ENCODE measurements around the gene PROKR1. TPM values are rescaled to one million over a fixed set of nuclear protein-coding genes. Genes with fewer than 3 reads are reported as not detected.

Gene PROKR1
- total RNA-seq, 2 experiments from 2014 or later, result not detected

DNA sequence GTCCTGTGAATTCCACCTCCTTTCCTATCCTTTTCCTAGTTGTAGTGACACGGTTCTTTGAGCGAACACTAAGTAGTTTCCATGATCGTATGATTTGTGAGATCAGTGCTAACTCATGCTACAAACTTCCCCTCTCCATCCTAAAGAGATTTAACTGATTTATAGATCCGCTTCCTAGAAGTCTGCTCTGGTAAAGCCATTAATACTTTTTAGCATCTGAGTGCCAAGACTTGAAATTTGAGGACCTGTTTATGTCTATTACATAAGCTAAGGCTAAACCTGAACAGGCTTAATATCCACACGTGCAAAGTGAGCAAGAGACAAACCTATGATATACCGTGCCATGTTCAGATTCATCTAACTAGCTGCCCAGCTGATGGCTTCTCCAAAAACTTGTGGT is 14.9 kb downstream of the PROKR1 start:
- DNase-seq (no peak), ATAC-seq (ENCODE audit: poor library complexity) (no peak)
- no peak overlapping the region for H3K27ac ChIP-seq (ENCODE audit: low read depth in 1 of 2, low read length in 2 of 2)
- peaks cover 0 to 10% of the 10 kb centered on the region in 2 experiments for H3K27me3 ChIP-seq (ENCODE audit: control insufficient read depth in 1 of 2, insufficient read depth in 2 of 2, low read length in 2 of 2)
- ChIA-PET CTCF (no interaction called here), POLR2A (no interaction called here)
- Mint-ChIP-seq H3K36me3 (ENCODE audit: low read depth) (no peaks in the 10 kb centered on the region), H3K9me3 (no peaks in the 10 kb centered on the region), H3K4me3 (no peak overlapping the region), H3K27ac (no peak overlapping the region), H3K27me3 (peaks cover 17% of the 10 kb centered on the region), H3K4me1 (ENCODE audit: low read depth) (peaks cover 8% of the 10 kb centered on the region)
- intact Hi-C loops (cut with DNase I, micrococcal nuclease), result no loop called here
- no peaks in the 10 kb centered on the region for H3K9me3 ChIP-seq (ENCODE audit: control insufficient read depth in 1 of 2, insufficient read depth in 1 of 2, low read length in 2 of 2)
- no peak overlapping the region for H3K4me3 ChIP-seq (ENCODE audit: low read length)
- no peaks in the 10 kb centered on the region for H3K36me3 ChIP-seq (ENCODE audit: insufficient read depth, low read length)
- TF ChIP-seq, protein P1, sequence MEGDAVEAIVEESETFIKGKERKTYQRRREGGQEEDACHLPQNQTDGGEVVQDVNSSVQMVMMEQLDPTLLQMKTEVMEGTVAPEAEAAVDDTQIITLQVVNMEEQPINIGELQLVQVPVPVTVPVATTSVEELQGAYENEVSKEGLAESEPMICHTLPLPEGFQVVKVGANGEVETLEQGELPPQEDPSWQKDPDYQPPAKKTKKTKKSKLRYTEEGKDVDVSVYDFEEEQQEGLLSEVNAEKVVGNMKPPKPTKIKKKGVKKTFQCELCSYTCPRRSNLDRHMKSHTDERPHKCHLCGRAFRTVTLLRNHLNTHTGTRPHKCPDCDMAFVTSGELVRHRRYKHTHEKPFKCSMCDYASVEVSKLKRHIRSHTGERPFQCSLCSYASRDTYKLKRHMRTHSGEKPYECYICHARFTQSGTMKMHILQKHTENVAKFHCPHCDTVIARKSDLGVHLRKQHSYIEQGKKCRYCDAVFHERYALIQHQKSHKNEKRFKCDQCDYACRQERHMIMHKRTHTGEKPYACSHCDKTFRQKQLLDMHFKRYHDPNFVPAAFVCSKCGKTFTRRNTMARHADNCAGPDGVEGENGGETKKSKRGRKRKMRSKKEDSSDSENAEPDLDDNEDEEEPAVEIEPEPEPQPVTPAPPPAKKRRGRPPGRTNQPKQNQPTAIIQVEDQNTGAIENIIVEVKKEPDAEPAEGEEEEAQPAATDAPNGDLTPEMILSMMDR (IDR thresholded peaks at IDR 0.05), result no peak
- H3K4me1 ChIP-seq (ENCODE audit: insufficient read depth, low read length), result peaks cover 11% of the 10 kb centered on the region

DNA sequence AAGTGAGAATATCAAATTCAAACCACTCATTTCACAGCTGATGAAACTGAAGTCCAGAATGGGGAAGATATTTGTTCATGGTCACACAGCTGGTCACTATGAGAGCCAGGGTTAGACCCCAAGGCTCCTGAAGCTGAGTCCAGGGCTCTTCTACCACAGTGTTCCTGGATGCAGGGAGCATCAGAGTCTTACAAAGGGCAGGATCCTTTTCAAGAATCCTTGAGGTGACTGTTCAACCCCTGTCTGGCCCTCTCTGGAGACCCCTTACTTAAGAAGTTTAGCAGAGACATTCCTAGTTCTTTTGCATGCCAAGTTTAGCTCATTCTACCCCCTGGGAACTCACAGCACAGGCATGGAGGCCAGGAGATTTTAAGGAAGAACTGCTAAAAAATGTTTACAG is 15.7 kb downstream of the PROKR1 start:
- no peak for DNase-seq
- no peaks in the 10 kb centered on the region for H3K4me1 Mint-ChIP-seq (ENCODE audit: low read depth)
- no peaks in the 10 kb centered on the region for H3K36me3 ChIP-seq (ENCODE audit: insufficient read depth, low read length)
- H3K27ac ChIP-seq (ENCODE audit: low read depth in 1 of 2, low read length in 2 of 2), result no peak overlapping the region
- intact Hi-C loops (cut with DNase I, micrococcal nuclease), result no loop called here
- TF ChIP-seq, protein P1 (IDR thresholded peaks at IDR 0.05), result no peak
- CTCF ChIA-PET, result no interaction called here
- no peaks in the 10 kb centered on the region for H3K36me3 Mint-ChIP-seq (ENCODE audit: low read depth)
- H3K4me1 ChIP-seq (ENCODE audit: insufficient read depth, low read length), result peaks cover 3% of the 10 kb centered on the region
- peaks cover 0 to 11% of the 10 kb centered on the region in 2 experiments for H3K27me3 ChIP-seq (ENCODE audit: control insufficient read depth in 1 of 2, insufficient read depth in 2 of 2, low read length in 2 of 2)
- no peaks in the 10 kb centered on the region for H3K9me3 Mint-ChIP-seq
- no peak for ATAC-seq (ENCODE audit: poor library complexity)
- H3K4me3 Mint-ChIP-seq, result no peak overlapping the region
- no peaks in the 10 kb centered on the region for H3K9me3 ChIP-seq (ENCODE audit: control insufficient read depth in 1 of 2, insufficient read depth in 1 of 2, low read length in 2 of 2)
- no peak overlapping the region for H3K27ac Mint-ChIP-seq
- no peak overlapping the region for H3K4me3 ChIP-seq (ENCODE audit: low read length)
- H3K27me3 Mint-ChIP-seq, result peaks cover 17% of the 10 kb centered on the region
- POLR2A ChIA-PET, result no interaction called here

DNA sequence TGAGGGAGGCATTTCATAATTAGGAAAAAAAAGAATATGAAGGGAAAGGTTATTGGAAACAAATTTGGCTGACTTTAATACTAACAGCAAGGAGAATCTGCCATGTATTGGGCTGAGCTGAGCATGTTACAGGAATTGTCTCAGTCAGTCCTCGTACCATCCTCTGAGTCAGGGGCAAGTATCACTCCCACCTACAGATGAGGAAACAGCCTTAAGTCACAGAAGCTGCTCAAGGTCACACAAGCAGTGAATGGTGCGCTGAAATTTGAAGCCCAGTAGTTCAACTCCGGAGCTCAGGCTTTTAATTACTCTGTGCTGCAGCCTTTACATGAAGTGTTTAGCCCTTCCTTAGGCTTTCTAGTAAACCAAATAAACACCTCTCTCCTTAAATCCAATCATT is 17.3 kb downstream of the PROKR1 start:
- no peaks in the 10 kb centered on the region for H3K9me3 Mint-ChIP-seq
- ATAC-seq (ENCODE audit: poor library complexity), result no peak

More for the DNA sequence above, 17.3 kb downstream of the PROKR1 start:
- Mint-ChIP-seq H3K27ac (no peak overlapping the region), H3K4me3 (no peak overlapping the region), H3K4me1 (ENCODE audit: low read depth) (no peaks in the 10 kb centered on the region), H3K36me3 (ENCODE audit: low read depth) (no peaks in the 10 kb centered on the region), H3K27me3 (peaks cover 17% of the 10 kb centered on the region)
- TF ChIP-seq, protein P1 (IDR thresholded peaks at IDR 0.05), result no peak
- Histone ChIP-seq H3K9me3 (ENCODE audit: control insufficient read depth in 1 of 2, insufficient read depth in 1 of 2, low read length in 2 of 2) (no peaks in the 10 kb centered on the region), H3K4me1 (ENCODE audit: insufficient read depth, low read length) (no peaks in the 10 kb centered on the region), H3K27ac (ENCODE audit: low read depth in 1 of 2, low read length in 2 of 2) (no peak overlapping the region), H3K4me3 (ENCODE audit: low read length) (no peak overlapping the region), H3K36me3 (ENCODE audit: insufficient read depth, low read length) (no peaks in the 10 kb centered on the region), H3K27me3 (ENCODE audit: control insufficient read depth in 1 of 2, insufficient read depth in 2 of 2, low read length in 2 of 2) (peaks cover 0 to 11% of the 10 kb centered on the region in 2 experiments)
- no peak for DNase-seq
- POLR2A ChIA-PET, result no interaction called here
- intact Hi-C loops (cut with DNase I, micrococcal nuclease), result no loop called here
- CTCF ChIA-PET, result no interaction called here
